Stimulated activated CD4-positive, alpha-beta T cell treated with anti-CD3 and anti-CD28 coated beads, Interleukin-12 subunit alpha, Interleukin-12 subunit beta, amount 100 ng/mL, for 4 hours (primary cell): ENCODE results near the gene COL1A2.
A peak's percentile ranks its signal among the peaks of the same experiment; 100 is the strongest.

Experiments used
- DNase-seq: peaks from one replicate; pipeline ENCODE4 v3.0.0-alpha.2; 2020

Gene COL1A2

GRCh38 chr7:94412762-94413322 is 18.1 kb downstream of the COL1A2 start:
- DNase-seq: no peak

- DNase-seq: no peak
Measured at GRCh38 chr7:94414481-94414880, 19.8 kb downstream of the COL1A2 start.

GRCh38 chr7:94414980-94415379 is 20.3 kb downstream of the COL1A2 start:
- no peak for DNase-seq

GRCh38 chr7:94417306-94417705 is 22.6 kb downstream of the COL1A2 start:
- DNase-seq: no peak

GRCh38 chr7:94417901-94418300 is 23.2 kb downstream of the COL1A2 start:
- no peak for DNase-seq

GRCh38 chr7:94418851-94419250 is 24.2 kb downstream of the COL1A2 start:
- no peak for DNase-seq

- no peak for DNase-seq
Measured at GRCh38 chr7:94420328-94420727, 25.6 kb downstream of the COL1A2 start.

- DNase-seq: no peak
Measured at GRCh38 chr7:94421681-94422080, 27.0 kb downstream of the COL1A2 start.

GRCh38 chr7:94422136-94422535 is 27.4 kb downstream of the COL1A2 start:
- no peak for DNase-seq

GRCh38 chr7:94422827-94423460 is 28.2 kb downstream of the COL1A2 start:
- DNase-seq: no peak

- DNase-seq: no peak
Measured at GRCh38 chr7:94423863-94424735, 29.4 kb downstream of the COL1A2 start.

GRCh38 chr7:94425546-94425945 is 30.9 kb downstream of the COL1A2 start:
- no peak for DNase-seq

GRCh38 chr7:94426980-94427875 is 32.5 kb downstream of the COL1A2 start:
- DNase-seq: no peak

GRCh38 chr7:94429153-94429552 is 34.5 kb downstream of the COL1A2 start:
- no peak for DNase-seq

GRCh38 chr7:94431176-94431575 is 36.5 kb downstream of the COL1A2 start:
- DNase-seq: no peak

- DNase-seq: no peak
Measured at GRCh38 chr7:94431619-94432280, 37.1 kb downstream of the COL1A2 start.

GRCh38 chr7:94432281-94432670 is 37.6 kb downstream of the COL1A2 start:
- DNase-seq: no peak

GRCh38 chr7:94432817-94433216 is 38.1 kb downstream of the COL1A2 start:
- DNase-seq: no peak

GRCh38 chr7:94433224-94433623 is 38.5 kb downstream of the COL1A2 start:
- DNase-seq: no peak

- no peak for DNase-seq
Measured at GRCh38 chr7:94434042-94434441, 39.3 kb downstream of the COL1A2 start.

GRCh38 chr7:94436018-94436604 is 41.4 kb downstream of the COL1A2 start:
- peak; percentile 30 for DNase-seq

- DNase-seq: no peak
Measured at GRCh38 chr7:94436700-94437099, 42.0 kb downstream of the COL1A2 start.
